PC-9 (cell line): ENCODE data around the gene COQ10B.

ENCODE experiments used
- CTCF ChIP-seq: fragments of 200-600 bp; sonication (generic); conservative IDR thresholded peaks from 2 replicates; pipeline ENCODE4 v1.6.1; 2017; ENCODE audit warnings: mixed run types, antibody characterized with exemption, mild to moderate bottlenecking, moderate library complexity
- EZH2 ChIP-seq: fragments of 200-600 bp; sonication (generic); IDR thresholded peaks from 2 replicates; pipeline ENCODE4 v1.8.0; 2017; ENCODE audit warnings: antibody characterized with exemption, low read depth

- no peak for TF ChIP-seq EZH2
- no peak for TF ChIP-seq CTCF
Observed at GRCh38 chr2:197477797-197478196, 24.4 kb downstream of the COQ10B start.
